Measurements from ENCODE around the gene PLEKHH1. TPM values are rescaled to one million over a fixed set of nuclear protein-coding genes. Genes with fewer than 3 reads are reported as not detected.

Gene PLEKHH1
- total and polyA plus RNA-seq, 9 of the 15 experiments (the other 6 are each of a cell fraction or from before 2014, with no cell fraction given), result 0.76 to 5.9 (median 2.9) TPM

DNA sequence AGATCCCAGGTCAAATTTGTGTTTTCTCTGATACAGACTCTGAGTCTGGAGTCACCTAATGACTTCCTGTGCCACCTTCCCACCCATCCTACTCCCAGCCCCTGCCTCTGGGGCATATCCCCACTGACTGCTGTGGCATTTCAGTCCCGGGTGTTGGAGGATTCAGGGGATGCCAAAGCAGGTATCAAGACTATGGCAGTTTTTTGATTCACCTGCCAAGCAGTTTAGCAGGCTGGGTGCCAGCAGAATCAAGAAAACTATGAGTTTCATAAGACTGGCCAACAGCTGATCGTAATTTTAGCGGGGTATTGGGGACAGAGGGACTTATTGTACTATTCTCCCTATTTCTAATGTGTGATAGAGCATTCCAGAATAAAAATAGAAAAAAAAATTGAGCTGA, 4.6 kb downstream of the PLEKHH1 start (continued):
- TF ChIP-seq LARP7 (IDR thresholded peaks at IDR 0.05), result no peak
- no peak for TF ChIP-seq SMAD2 (IDR thresholded peaks at IDR 0.05; ENCODE audit: low read depth, low read length)
- TF ChIP-seq, protein P1, sequence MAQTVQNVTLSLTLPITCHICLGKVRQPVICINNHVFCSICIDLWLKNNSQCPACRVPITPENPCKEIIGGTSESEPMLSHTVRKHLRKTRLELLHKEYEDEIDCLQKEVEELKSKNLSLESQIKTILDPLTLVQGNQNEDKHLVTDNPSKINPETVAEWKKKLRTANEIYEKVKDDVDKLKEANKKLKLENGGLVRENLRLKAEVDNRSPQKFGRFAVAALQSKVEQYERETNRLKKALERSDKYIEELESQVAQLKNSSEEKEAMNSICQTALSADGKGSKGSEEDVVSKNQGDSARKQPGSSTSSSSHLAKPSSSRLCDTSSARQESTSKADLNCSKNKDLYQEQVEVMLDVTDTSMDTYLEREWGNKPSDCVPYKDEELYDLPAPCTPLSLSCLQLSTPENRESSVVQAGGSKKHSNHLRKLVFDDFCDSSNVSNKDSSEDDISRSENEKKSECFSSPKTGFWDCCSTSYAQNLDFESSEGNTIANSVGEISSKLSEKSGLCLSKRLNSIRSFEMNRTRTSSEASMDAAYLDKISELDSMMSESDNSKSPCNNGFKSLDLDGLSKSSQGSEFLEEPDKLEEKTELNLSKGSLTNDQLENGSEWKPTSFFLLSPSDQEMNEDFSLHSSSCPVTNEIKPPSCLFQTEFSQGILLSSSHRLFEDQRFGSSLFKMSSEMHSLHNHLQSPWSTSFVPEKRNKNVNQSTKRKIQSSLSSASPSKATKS (CRISPR knock-in tag; IDR thresholded peaks at IDR 0.05), result no peak
- no peak for TF ChIP-seq TCF3 (CRISPR knock-in tag; IDR thresholded peaks at IDR 0.05)
- no peak for TF ChIP-seq GATAD2B (IDR thresholded peaks at IDR 0.05; ENCODE audit: borderline replicate concordance)

DNA sequence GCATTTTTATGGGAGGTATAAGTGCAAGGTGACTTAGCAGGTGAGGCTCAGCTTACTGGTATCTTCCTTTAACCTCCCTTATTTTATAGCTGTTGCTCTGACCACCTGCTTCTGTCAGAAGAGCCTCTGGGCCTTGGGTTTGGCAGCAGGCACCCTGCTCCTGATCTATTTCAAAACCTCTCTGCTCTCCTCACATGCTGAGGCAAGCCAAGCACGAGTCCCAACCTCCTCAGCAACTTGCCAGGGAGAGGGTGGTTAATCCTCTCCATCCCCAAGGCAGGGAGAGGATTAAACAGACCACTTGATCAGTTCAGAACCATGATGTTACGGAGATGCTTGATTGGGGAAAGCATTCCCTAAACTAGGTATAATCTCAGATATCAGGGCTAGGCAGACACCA, 5.4 kb downstream of the PLEKHH1 start:
- ATAC-seq (no peak), FAIRE-seq (no peak), DNase-seq (ENCODE audit: extremely low read depth in 1 of 4, low spot score in 3 of 4) (no peak)
- H3K4me3 ChIP-seq, result no peak overlapping the region
- H3K9me3 ChIP-seq (replicated peaks; ENCODE audit: control insufficient read depth, insufficient read depth, low read depth, low read length), result no peaks in the 10 kb centered on the region
- no peaks in the 10 kb centered on the region for H3K36me3 ChIP-seq (ENCODE audit: control insufficient read depth, insufficient read depth, low read length)
- peaks cover 4 to 7% of the 10 kb centered on the region in 2 experiments; a peak in 4 of 5 replicates for H3K4me1 ChIP-seq (replicated peaks in 1 of 2; ENCODE audit: control insufficient read depth in 2 of 2, insufficient read depth in 2 of 2, low read length in 2 of 2)
- TF ChIP-seq MTA2 (IDR thresholded peaks at IDR 0.05; ENCODE audit: low read depth), result no peak
- H3K27ac ChIP-seq (ENCODE audit: extremely low read depth, low read depth, low read length), result no peak overlapping the region
- H3K4me2 ChIP-seq (ENCODE audit: insufficient read depth, low read length), result no peak overlapping the region
- ChIA-PET CTCF (ENCODE audit: low intra/inter-chr PET ratio) (no interaction called here), POLR2A (interaction anchor here (0.6 kb wide), 1 partner anchor 302 kb away, joined by 3 read pairs; no protein-coding TSS in a partner anchor)
- no peaks in the 10 kb centered on the region for H3K79me2 ChIP-seq (ENCODE audit: control insufficient read depth, insufficient read depth, low read length)
- no TSS peak for BruUV-seq (replicated peaks)
- in situ Hi-C loops (cut with MboI) (no loop called here), intact Hi-C loops (cut with micrococcal nuclease) (no loop called here)
- H3K9me1 ChIP-seq (ENCODE audit: control insufficient read depth, insufficient read depth, low read length), result no peaks in the 10 kb centered on the region
- H3K27me3 ChIP-seq (ENCODE audit: control insufficient read depth in 2 of 2, insufficient read depth in 2 of 2, low read length in 2 of 2), result no peaks in the 10 kb centered on the region
- 43% methylated on average over 2 of the region's 2 CpGs for WGBS (ENCODE audit: insufficient coverage, low coverage, missing lambda C conversion rate)
- no peak overlapping the region for H2AFZ ChIP-seq (ENCODE audit: low read depth, low read length)
- H4K20me1 ChIP-seq (replicated peaks; ENCODE audit: control insufficient read depth, insufficient read depth, low read length), result no peaks in the 10 kb centered on the region
- H3K9ac ChIP-seq (ENCODE audit: insufficient read depth in 1 of 2, low read depth in 2 of 2, low read length in 2 of 2), result no peak overlapping the region

Measured in K562 (cell line).